ENCODE measurements around the gene AMZ2.
"Not testable (repeated sequence)": the region's sequence is repeated elsewhere in the genome, so short reads cannot be mapped to it uniquely, and the experiment has no call there.

Gene AMZ2

DNA sequence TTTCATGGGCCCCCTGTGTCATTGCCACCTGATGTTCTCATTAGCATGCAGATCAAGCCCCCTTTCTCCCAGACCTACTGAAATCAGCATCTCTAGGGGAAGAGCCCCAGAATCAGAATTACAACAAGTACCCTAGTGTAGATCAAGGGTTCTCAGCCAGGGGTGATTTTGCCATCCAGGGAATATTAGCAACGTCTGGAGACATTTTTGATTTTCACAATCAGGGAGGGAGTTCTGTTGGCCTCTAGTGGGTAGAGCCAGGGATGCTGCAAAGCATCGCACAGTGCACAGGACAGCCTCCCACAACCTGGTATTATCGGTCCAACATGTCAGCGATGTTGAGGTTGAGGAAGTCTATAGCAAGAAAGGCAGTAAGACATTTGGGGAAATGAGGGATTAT is 7.3 kb downstream of the AMZ2 start:
- Histone ChIP-seq H3K27ac (no peak overlapping the region), H4K20me1 (ENCODE audit: insufficient read depth) (no peaks in the 10 kb centered on the region), H3K4me1 (ENCODE audit: low read depth, poor library complexity, severe bottlenecking) (peaks cover 24% of the 10 kb centered on the region), H2AFZ (ENCODE audit: low read depth) (no peak overlapping the region), H3K4me3 (IDR thresholded peaks at IDR 0.05; ENCODE audit: insufficient read depth, low read depth, low read length) (no peak overlapping the region), H3K27me3 (ENCODE audit: insufficient read depth, low read depth) (no peaks in the 10 kb centered on the region), H3K36me3 (ENCODE audit: insufficient read depth) (no peaks in the 10 kb centered on the region), H3K4me2 (no peak overlapping the region), H3K79me2 (ENCODE audit: insufficient read depth, low read depth) (no peaks in the 10 kb centered on the region), H3K9ac (no peak overlapping the region)
- TF ChIP-seq, protein P1, sequence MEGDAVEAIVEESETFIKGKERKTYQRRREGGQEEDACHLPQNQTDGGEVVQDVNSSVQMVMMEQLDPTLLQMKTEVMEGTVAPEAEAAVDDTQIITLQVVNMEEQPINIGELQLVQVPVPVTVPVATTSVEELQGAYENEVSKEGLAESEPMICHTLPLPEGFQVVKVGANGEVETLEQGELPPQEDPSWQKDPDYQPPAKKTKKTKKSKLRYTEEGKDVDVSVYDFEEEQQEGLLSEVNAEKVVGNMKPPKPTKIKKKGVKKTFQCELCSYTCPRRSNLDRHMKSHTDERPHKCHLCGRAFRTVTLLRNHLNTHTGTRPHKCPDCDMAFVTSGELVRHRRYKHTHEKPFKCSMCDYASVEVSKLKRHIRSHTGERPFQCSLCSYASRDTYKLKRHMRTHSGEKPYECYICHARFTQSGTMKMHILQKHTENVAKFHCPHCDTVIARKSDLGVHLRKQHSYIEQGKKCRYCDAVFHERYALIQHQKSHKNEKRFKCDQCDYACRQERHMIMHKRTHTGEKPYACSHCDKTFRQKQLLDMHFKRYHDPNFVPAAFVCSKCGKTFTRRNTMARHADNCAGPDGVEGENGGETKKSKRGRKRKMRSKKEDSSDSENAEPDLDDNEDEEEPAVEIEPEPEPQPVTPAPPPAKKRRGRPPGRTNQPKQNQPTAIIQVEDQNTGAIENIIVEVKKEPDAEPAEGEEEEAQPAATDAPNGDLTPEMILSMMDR (conservative IDR thresholded peaks at IDR 0.05; ENCODE audit: low read depth, low read length), result no peak

DNA sequence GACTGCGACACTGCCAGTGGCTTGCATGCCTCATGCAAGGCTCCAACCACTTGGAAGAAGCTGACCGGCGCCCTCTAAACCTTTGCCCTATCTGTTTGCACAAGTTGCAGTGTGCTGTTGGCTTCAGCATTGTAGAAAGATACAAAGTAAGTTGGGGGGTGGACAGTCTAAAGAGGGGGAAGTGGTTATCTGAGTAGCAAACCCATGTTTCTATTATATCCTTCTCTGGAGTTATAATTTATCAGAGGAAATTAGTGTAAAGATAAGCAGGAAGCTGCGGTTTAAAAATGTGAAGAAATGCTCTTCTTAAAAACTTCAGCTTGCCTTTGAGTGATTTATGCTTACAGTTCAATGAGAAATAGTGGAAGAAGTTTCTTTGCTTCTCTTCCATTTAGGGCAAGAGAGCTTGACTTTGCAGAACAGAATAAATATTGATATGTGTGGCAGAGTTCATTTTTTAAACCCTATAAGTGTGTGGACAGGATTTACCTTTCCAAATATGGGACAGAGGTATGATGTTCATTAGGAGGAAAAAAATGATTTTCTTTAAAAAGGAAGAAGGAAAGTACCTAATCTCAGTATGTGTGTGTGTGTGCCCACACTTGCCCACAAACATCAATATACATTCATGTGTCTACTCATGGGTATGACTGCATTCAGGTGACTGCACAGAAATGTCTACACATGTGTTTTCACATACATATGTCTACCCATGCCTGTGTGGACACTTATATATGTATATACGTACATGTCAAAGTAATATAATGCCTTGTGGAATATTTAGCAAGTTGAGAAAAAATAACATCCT is 8.1 kb downstream of the AMZ2 start:
- H2AFZ ChIP-seq (ENCODE audit: low read depth), result no peak overlapping the region
- H3K27ac ChIP-seq, result no peak overlapping the region
- H3K4me3 ChIP-seq (IDR thresholded peaks at IDR 0.05; ENCODE audit: insufficient read depth, low read depth, low read length), result no peak overlapping the region
- no peaks in the 10 kb centered on the region for H3K27me3 ChIP-seq (ENCODE audit: insufficient read depth, low read depth)
- H3K4me1 ChIP-seq (ENCODE audit: low read depth, poor library complexity, severe bottlenecking), result peaks cover 27% of the 10 kb centered on the region
- no peaks in the 10 kb centered on the region for H3K79me2 ChIP-seq (ENCODE audit: insufficient read depth, low read depth)
- H4K20me1 ChIP-seq (ENCODE audit: insufficient read depth), result no peaks in the 10 kb centered on the region
- H3K9ac ChIP-seq, result no peak overlapping the region
- no peak overlapping the region for H3K4me2 ChIP-seq
- TF ChIP-seq, protein P1 (conservative IDR thresholded peaks at IDR 0.05; ENCODE audit: low read depth, low read length), result no peak
- H3K36me3 ChIP-seq (ENCODE audit: insufficient read depth), result no peaks in the 10 kb centered on the region

DNA sequence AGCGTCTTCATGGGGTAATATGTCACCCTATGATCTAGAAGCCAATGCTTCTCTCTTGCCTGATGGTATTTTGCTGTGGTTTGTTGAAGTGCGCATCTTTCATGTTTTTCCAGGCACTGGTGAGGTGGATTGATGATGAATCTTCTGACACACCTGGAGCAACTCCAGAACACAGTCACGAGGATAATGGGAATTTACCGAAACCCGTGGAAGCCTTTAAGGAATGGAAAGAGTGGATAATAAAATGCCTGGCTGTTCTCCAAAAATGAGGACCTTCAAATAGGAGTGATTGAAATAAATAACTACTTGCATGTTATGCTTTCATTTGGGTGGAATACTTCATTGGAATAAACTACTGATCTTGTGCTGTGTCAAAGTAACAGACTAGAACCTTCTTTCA is 8.9 kb downstream of the AMZ2 start:
- H3K27ac ChIP-seq; H2AFZ ChIP-seq (ENCODE audit: low read depth); H3K4me3 ChIP-seq (IDR thresholded peaks at IDR 0.05; ENCODE audit: insufficient read depth, low read depth, low read length); H3K27me3 ChIP-seq (ENCODE audit: insufficient read depth, low read depth); H3K79me2 ChIP-seq (ENCODE audit: insufficient read depth, low read depth); H4K20me1 ChIP-seq (ENCODE audit: insufficient read depth); H3K9ac ChIP-seq; H3K36me3 ChIP-seq (ENCODE audit: insufficient read depth); H3K4me2 ChIP-seq: not testable (repeated sequence)
- H3K4me1 ChIP-seq (ENCODE audit: low read depth, poor library complexity, severe bottlenecking), result peaks cover 27% of the 10 kb centered on the region

DNA sequence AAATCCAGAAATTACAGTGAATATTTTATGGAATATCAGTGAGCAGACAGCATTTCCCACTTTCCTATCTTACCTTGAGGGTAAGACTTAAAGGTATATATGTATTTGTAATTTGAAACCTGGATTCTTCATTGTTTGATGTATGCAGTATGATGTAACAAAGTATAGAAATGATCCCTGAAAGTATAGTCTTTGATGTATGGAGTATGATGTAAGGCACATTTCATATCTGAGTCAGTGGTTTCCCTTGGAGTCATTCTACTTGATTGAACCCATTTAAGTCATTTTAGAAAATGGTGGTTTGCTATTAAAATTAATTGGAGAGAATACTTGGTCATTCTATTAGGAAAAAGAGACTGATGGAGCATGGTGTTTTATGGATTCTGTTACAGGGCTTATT is 10.1 kb downstream of the AMZ2 start:
- Histone ChIP-seq H3K4me1 (ENCODE audit: low read depth, poor library complexity, severe bottlenecking) (peaks cover 32% of the 10 kb centered on the region), H3K9ac (no peak overlapping the region), H3K27me3 (ENCODE audit: insufficient read depth, low read depth) (no peaks in the 10 kb centered on the region), H3K27ac (peak overlapping the region; percentile 79; the same call in 1 of the 2 replicates), H3K4me2 (peak overlapping the region; percentile 92), H4K20me1 (ENCODE audit: insufficient read depth) (no peaks in the 10 kb centered on the region), H3K36me3 (ENCODE audit: insufficient read depth) (no peaks in the 10 kb centered on the region), H2AFZ (ENCODE audit: low read depth) (no peak overlapping the region), H3K79me2 (ENCODE audit: insufficient read depth, low read depth) (no peaks in the 10 kb centered on the region), H3K4me3 (IDR thresholded peaks at IDR 0.05; ENCODE audit: insufficient read depth, low read depth, low read length) (no peak overlapping the region)
- TF ChIP-seq, protein P1 (conservative IDR thresholded peaks at IDR 0.05; ENCODE audit: low read depth, low read length), result no peak

DNA sequence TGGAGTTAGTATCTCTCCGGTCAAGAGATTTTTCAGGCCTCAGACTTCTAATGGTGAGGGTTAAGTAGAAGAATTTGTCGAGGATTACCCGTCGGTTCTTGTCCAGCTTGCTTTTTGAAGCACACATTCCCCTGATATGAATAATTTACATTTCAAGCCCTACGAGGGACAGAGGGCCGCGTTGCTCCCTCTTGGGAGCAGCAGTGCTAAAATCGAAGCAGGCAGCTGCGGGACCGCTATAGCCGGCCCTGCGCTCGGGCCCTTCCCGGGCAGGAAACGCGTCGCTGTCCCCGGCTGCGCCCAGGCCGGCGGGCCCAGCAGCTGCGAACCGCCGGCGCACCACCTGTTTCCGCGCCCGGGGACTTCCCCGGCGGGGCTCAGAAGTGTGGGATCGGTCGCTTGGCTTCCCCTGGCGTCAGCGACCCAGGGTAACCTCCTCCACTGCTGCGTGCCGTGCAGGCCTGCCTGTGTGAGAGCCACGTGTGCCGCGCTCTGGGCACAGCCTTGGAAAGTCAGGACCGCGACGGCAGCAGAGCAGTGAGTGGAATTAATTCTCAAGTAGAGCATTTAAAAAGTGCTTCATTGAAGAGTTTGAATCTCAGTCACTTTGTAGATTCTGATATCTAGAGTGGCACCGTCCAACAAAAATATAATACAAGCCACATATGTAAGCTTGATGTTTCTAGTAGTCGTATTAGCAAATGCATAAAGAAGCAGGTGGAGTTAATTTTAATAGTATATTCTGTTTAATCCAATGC is 11.2 kb downstream of the AMZ2 start:
- Histone ChIP-seq H3K27ac (peak overlapping the region; percentile 79), H3K4me1 (ENCODE audit: low read depth, poor library complexity, severe bottlenecking) (peaks cover 42% of the 10 kb centered on the region), H2AFZ (ENCODE audit: low read depth) (peak overlapping the region; percentile 62), H3K9ac (peak overlapping the region; percentile 57), H3K4me2 (peak overlapping the region; percentile 92)
- not testable (repeated sequence) for H3K27me3 ChIP-seq (ENCODE audit: insufficient read depth, low read depth); H3K36me3 ChIP-seq (ENCODE audit: insufficient read depth); H4K20me1 ChIP-seq (ENCODE audit: insufficient read depth); H3K4me3 ChIP-seq (IDR thresholded peaks at IDR 0.05; ENCODE audit: insufficient read depth, low read depth, low read length); H3K79me2 ChIP-seq (ENCODE audit: insufficient read depth, low read depth)

DNA sequence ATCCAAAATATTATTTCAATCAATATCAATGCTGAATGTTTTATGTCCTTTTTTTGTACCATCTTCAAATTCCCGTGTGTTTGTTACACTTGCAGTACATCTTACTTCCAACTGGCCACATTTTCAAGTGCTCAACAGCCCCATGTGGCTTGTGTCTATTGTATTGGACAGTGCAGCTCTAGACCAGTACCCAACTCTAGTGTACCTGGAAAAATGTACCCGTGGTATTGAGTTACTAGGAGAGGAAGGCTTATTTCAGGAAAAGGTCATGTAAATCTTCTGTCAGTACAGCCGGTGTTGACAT is 11.8 kb downstream of the AMZ2 start:
- Histone ChIP-seq H3K27ac (peak overlapping the region; percentile 79), H2AFZ (ENCODE audit: low read depth) (peak overlapping the region; percentile 50), H3K9ac (peak overlapping the region; percentile 57), H3K4me2 (peak overlapping the region; percentile 59), H3K4me1 (ENCODE audit: low read depth, poor library complexity, severe bottlenecking) (peaks cover 44% of the 10 kb centered on the region)
- H3K36me3 ChIP-seq (ENCODE audit: insufficient read depth); H3K4me3 ChIP-seq (IDR thresholded peaks at IDR 0.05; ENCODE audit: insufficient read depth, low read depth, low read length); H4K20me1 ChIP-seq (ENCODE audit: insufficient read depth); H3K27me3 ChIP-seq (ENCODE audit: insufficient read depth, low read depth); H3K79me2 ChIP-seq (ENCODE audit: insufficient read depth, low read depth): not testable (repeated sequence)

Measured in KMS-11 (cell line).